Activated naive CD8-positive, alpha-beta T cell (primary cell): ENCODE measurements around the gene TTC28.
A peak's percentile ranks its signal among the peaks of the same experiment; 100 is the strongest.

ENCODE experiments used
- H3K27ac Mint-ChIP-seq: one replicate; pipeline ENCODE4 v1.8.0; 2021; ENCODE audit warnings: mixed read lengths
- H3K27me3 Mint-ChIP-seq: one replicate; pipeline ENCODE4 v1.8.0; 2021; ENCODE audit warnings: mixed read lengths
- H3K36me3 Mint-ChIP-seq: one replicate; pipeline ENCODE4 v1.8.0; 2021; ENCODE audit warnings: mixed read lengths
- H3K4me1 Mint-ChIP-seq: one replicate; pipeline ENCODE4 v1.8.0; 2021; ENCODE audit warnings: low read depth, mixed read lengths
- H3K4me3 Mint-ChIP-seq: one replicate; pipeline ENCODE4 v1.8.0; 2021; ENCODE audit warnings: mild to moderate bottlenecking, mixed read lengths
- H3K9me3 Mint-ChIP-seq: one replicate; pipeline ENCODE4 v1.8.0; 2021; ENCODE audit warnings: low read depth, mixed read lengths

The TTC28 gene

GRCh38 chr22:27985323-27986275 lies 694.0 kb downstream of the TTC28 start:
- H3K27ac Mint-ChIP-seq, result peak overlapping the region; percentile 71
- no peaks in the 10 kb centered on the region for H3K9me3 Mint-ChIP-seq
- H3K4me1 Mint-ChIP-seq, result peaks cover 6% of the 10 kb centered on the region
- H3K27me3 Mint-ChIP-seq, result no peaks in the 10 kb centered on the region
- peaks cover 6% of the 10 kb centered on the region for H3K36me3 Mint-ChIP-seq
- no peak overlapping the region for H3K4me3 Mint-ChIP-seq

- Mint-ChIP-seq H3K27ac (no peak overlapping the region), H3K4me1 (peaks cover 6% of the 10 kb centered on the region), H3K36me3 (peaks cover 6% of the 10 kb centered on the region)
These were observed 694.9 kb downstream of the TTC28 start for GRCh38 chr22:27984723-27985122.

DNA sequence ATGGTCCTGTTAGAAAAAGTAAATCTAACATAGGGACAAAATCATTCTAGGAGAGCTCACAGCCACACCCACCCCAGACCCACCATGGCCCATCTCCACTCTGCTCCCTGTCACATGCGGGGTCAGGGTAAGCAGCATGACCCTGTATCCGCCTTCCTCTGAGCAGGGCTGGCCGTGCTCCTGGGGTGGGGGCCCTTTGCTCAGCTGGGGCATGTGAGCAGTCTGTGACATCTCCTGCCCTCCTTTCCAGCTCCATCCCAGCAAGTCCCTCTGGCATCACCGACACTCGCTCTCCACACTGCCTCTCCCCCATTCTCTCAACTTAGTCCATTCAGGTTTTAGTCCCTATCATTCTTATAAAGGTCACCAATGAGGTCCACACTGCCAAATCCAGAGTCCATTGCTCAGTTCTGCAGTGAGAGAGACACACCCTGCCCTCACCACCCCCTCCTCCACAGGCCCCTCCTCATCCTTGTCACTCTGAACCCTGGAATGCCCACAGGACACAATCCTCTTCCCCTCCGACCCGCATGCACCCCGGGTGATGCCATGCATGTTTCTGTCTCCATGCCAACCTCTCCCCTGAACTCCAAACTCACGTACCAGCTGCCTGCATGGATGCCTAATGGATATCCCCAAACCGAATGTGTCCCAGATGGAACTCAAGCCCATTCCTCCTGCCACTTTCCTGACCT lies 695.5 kb downstream of the TTC28 start:
- H3K9me3 Mint-ChIP-seq, result no peaks in the 10 kb centered on the region
- H3K4me3 Mint-ChIP-seq, result no peak overlapping the region
- peaks cover 6% of the 10 kb centered on the region for H3K36me3 Mint-ChIP-seq
- H3K4me1 Mint-ChIP-seq, result peaks cover 6% of the 10 kb centered on the region
- no peak overlapping the region for H3K27ac Mint-ChIP-seq
- H3K27me3 Mint-ChIP-seq, result no peaks in the 10 kb centered on the region

More at GRCh38 chr22:27984723-27985122, 694.9 kb downstream of the TTC28 start:
- H3K4me3 Mint-ChIP-seq, result no peak overlapping the region
- H3K27me3 Mint-ChIP-seq, result no peaks in the 10 kb centered on the region
- H3K9me3 Mint-ChIP-seq, result no peaks in the 10 kb centered on the region

DNA sequence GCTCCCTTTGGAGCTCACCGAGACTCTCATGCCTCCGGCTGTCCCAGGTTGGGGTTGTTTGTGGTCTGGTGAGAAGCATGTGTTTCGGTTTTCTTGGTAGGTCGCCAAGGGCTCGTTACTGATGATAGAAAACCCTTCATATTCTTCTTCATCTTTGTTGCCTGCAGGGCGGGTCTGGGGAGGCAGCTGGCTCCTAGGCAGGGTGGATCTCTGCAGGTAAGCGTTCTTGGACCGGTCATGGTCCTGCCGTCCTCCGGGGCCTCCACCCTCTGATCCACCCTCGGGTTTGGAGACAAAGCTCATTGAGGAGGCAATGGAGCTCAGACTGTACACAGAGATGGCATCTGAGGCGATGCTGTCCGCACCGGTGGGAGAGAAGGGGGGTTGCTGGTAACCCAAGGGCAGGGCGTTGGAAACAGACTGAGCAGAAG lies 696.3 kb downstream of the TTC28 start:
- no peaks in the 10 kb centered on the region for H3K9me3 Mint-ChIP-seq
- no peak overlapping the region for H3K4me3 Mint-ChIP-seq
- H3K4me1 Mint-ChIP-seq, result peaks cover 2% of the 10 kb centered on the region
- peaks cover 6% of the 10 kb centered on the region for H3K36me3 Mint-ChIP-seq
- H3K27ac Mint-ChIP-seq, result no peak overlapping the region
- no peaks in the 10 kb centered on the region for H3K27me3 Mint-ChIP-seq

DNA sequence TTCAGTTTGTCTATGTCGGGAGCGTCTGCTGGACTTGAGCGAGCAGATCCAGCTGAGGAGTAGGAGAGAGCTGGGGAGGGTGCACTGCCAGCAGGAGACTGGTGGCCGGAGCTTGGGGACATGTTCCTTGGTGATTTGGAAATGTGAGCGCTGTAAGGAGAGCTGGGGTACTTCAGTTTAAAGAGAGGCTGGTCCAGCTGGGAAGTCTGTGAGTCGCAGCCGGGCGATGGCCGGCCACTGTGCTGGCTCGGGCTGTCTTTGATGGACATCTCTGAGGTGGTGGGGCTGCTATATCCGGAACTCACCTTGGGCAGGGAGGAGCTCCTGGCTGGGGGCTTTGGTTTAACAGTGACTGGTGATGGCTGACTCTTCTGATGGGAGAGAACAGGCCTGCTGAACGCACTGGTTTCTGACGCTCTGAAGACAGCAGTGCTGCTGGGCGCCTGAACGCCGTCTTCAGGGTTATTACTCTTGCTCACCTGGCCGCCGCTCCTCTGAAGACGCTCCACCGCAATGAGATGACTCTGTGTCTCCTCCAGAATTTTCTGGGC lies 696.9 kb downstream of the TTC28 start:
- H3K9me3 Mint-ChIP-seq, result no peaks in the 10 kb centered on the region
- H3K4me1 Mint-ChIP-seq, result peaks cover 1% of the 10 kb centered on the region
- H3K36me3 Mint-ChIP-seq, result peaks cover 7% of the 10 kb centered on the region
- no peak overlapping the region for H3K4me3 Mint-ChIP-seq
- H3K27ac Mint-ChIP-seq, result no peak overlapping the region
- no peaks in the 10 kb centered on the region for H3K27me3 Mint-ChIP-seq

GRCh38 chr22:27982106-27982505 lies 697.5 kb downstream of the TTC28 start:
- no peak overlapping the region for H3K4me3 Mint-ChIP-seq
- no peaks in the 10 kb centered on the region for H3K9me3 Mint-ChIP-seq
- no peak overlapping the region for H3K27ac Mint-ChIP-seq
- no peaks in the 10 kb centered on the region for H3K27me3 Mint-ChIP-seq
- H3K4me1 Mint-ChIP-seq, result no peaks in the 10 kb centered on the region
- H3K36me3 Mint-ChIP-seq, result peaks cover 8% of the 10 kb centered on the region

DNA sequence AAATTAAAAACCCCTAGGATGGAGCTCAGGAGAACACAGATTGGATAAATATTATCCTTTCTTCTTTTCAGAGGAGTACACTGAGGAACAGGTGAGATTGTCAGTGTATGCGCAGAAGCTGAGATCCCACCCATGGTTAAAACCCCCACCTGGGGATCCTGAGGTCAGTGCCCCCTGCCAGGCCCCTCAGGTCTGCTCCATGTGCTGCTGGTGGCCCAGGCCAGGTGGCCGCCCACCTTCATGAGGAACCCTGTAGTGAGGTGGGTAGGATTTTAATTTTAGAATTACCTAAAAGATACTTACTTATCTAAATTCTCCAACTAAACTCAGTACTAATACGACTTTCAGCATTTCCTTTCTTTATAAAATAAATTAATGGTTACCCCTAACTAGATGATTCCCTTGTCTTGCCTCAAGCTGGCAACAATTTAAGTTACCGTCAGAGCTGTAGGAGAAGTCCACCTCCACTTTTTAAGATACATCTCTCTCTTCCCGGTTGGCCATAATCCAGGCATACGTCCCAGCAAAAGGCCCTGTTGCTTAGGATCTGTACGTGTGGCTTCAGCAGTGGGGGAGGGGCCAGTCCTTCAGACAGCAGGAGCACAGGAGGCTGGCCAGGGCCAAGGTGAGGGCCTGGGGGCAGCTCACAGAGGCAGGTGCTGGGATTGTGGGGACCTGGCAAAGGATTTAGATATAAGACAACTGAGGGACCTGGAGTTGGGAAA lies 699.1 kb downstream of the TTC28 start:
- Mint-ChIP-seq H3K27me3 (no peaks in the 10 kb centered on the region), H3K36me3 (peaks cover 10% of the 10 kb centered on the region), H3K27ac (no peak overlapping the region), H3K4me1 (no peaks in the 10 kb centered on the region), H3K9me3 (no peaks in the 10 kb centered on the region), H3K4me3 (no peak overlapping the region)

DNA sequence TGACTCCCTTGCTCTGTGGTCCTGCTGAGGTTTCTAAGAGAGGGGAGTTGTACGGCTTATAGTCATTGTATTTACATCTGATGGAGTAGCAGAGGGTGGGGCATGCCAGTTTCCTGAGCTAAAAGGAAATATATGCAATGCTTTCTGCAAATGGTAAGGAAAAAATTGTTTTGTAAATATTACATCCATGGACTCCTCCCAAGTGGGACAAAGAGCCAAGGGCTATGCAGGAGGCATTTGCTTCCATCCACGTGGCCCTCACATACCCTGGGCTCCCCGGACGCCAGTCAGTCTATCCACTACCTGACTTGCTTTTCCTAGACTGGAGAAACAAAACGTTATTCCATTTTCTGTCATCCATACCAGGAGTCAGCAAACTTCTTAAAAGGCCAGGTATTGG lies 700.8 kb downstream of the TTC28 start:
- Mint-ChIP-seq H3K27me3 (no peaks in the 10 kb centered on the region), H3K27ac (no peak overlapping the region), H3K4me3 (no peak overlapping the region), H3K36me3 (peaks cover 10% of the 10 kb centered on the region), H3K4me1 (no peaks in the 10 kb centered on the region), H3K9me3 (no peaks in the 10 kb centered on the region)

- Mint-ChIP-seq H3K4me3 (no peak overlapping the region), H3K36me3 (peaks cover 8% of the 10 kb centered on the region), H3K27ac (no peak overlapping the region), H3K4me1 (no peaks in the 10 kb centered on the region), H3K27me3 (no peaks in the 10 kb centered on the region), H3K9me3 (no peaks in the 10 kb centered on the region)
These were observed 701.3 kb downstream of the TTC28 start for GRCh38 chr22:27978317-27978716.

DNA sequence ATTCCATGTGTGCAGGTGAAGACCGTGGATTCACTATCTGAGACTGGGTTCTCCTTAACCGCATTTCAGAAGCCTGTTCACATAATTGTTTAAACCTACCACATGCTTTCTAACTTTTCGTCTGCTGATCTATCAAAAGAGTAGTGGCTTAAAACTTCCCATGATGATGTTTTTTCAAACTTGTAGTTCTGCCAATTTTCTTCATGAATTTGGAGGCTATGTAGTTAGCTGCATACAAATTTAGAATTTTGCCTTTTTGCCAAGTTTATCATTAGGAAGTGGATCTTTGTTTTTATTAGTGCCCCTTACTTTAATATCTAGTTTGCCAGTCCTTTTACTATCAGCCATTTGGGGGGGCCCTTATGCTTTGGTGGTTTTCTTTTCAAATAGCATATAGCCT lies 703.1 kb downstream of the TTC28 start:
- Mint-ChIP-seq H3K36me3 (peaks cover 14% of the 10 kb centered on the region), H3K9me3 (peaks cover 4% of the 10 kb centered on the region), H3K4me1 (no peaks in the 10 kb centered on the region), H3K4me3 (no peak overlapping the region), H3K27me3 (no peaks in the 10 kb centered on the region), H3K27ac (no peak overlapping the region)

DNA sequence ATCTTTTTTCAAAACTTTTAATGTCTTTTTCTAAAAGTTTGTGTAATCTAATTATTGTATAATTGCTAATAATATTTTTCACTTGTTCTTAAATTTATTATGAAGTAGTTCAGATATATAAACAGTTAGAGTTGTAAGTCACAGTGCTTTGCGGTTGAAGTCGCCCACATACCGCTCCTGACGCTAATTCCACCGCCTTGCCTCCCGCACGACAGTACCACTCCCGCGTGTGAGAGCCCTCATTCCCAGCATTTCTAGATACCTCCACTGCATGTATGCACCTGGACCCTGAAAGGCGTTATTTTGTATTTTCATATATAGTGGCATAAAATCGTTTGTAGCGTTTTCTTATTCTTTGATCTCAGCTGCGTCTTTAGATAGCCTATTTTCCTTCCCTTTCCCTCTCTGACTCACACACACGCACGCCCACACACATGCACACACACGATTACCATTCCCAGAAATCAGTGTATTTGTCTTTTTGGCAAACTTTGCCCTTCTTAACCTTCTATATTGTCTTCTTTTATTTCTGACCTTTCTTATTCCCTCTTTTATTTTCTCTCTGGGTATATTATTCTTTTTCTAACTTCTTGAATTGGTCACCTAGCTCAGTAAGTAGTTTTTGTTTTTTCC lies 704.1 kb downstream of the TTC28 start:
- peaks cover 16% of the 10 kb centered on the region for H3K36me3 Mint-ChIP-seq
- H3K27me3 Mint-ChIP-seq, result no peaks in the 10 kb centered on the region
- H3K27ac Mint-ChIP-seq, result no peak overlapping the region
- H3K4me1 Mint-ChIP-seq, result no peaks in the 10 kb centered on the region
- peaks cover 7% of the 10 kb centered on the region for H3K9me3 Mint-ChIP-seq
- no peak overlapping the region for H3K4me3 Mint-ChIP-seq

GRCh38 chr22:27973846-27974245 lies 705.8 kb downstream of the TTC28 start:
- Mint-ChIP-seq H3K27ac (no peak overlapping the region), H3K9me3 (peaks cover 9% of the 10 kb centered on the region), H3K27me3 (no peaks in the 10 kb centered on the region), H3K4me1 (no peaks in the 10 kb centered on the region), H3K4me3 (no peak overlapping the region), H3K36me3 (peaks cover 27% of the 10 kb centered on the region)

DNA sequence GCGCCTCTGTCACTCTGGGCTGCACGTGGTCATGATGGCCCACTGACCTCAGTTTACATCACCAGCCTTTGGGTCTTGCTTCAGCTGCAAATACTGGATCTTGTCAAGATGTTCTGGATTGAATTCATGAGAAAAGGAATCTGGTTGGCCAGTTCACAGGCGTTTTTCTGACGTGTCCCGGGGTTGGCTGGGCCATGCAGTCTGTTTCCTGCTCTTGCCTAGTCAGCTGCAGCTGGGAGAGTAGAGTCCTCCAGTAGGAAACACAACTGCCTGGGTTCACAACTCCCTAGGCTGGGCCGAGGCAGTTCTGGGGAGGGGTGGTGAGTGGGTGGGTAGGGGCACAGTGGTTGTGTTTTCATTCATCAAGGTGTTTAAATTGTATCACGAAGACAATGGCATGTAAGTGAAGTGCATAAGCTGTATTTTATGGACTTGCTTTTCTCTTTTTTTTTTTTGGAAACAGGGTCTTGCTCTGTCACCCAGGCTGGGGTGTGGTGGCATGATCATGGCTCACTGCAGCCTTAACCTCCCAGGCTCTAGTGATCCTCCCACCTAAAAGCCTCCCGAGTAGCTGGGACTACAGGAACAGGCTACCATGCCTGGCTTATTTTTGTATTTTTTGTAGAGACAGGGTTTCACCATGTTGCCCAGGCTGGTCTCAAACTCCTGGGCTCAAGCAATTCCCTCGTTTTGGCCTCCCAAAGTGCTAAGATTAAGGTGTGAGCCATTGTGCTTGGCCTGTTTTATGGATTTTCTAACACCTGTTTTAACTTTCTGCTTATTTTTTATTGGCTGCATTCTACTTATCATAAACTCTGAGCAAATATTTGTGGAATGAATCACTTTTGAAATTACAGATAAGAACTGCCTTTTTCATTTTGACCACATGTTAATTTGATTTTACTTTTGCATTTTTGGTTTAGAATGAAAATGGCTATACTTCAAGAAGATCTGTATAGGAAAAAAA lies 706.6 kb downstream of the TTC28 start:
- peaks cover 29% of the 10 kb centered on the region for H3K36me3 Mint-ChIP-seq
- peaks cover 9% of the 10 kb centered on the region for H3K9me3 Mint-ChIP-seq
- no peaks in the 10 kb centered on the region for H3K27me3 Mint-ChIP-seq
- no peak overlapping the region for H3K27ac Mint-ChIP-seq
- H3K4me3 Mint-ChIP-seq, result no peak overlapping the region
- H3K4me1 Mint-ChIP-seq, result peaks cover 2% of the 10 kb centered on the region
